GM12873 (cell line): Measurements from ENCODE around the gene OGG1.
A peak's percentile ranks its signal among the peaks of the same experiment; 100 is the strongest.

Experiments used
- CTCF ChIP-seq: IDR thresholded peaks from 2 replicates; pipeline ENCODE4 v1.5.1; 2012; ENCODE audit warnings: low read depth, mild to moderate bottlenecking, moderate library complexity, low read length, control low read depth; ENCODE audit not compliant: insufficient read depth; ENCODE audit errors: missing control alignments

Gene OGG1

GRCh38 chr3:9780910-9781309, 31.2 kb downstream of the OGG1 start:
- TF ChIP-seq CTCF = no peak

GRCh38 chr3:9781551-9781950, 31.8 kb downstream of the OGG1 start:
- no peak for TF ChIP-seq CTCF

GRCh38 chr3:9781978-9782603, 32.3 kb downstream of the OGG1 start:
- TF ChIP-seq CTCF = no peak

- peak; percentile 33 for TF ChIP-seq CTCF
Observed at GRCh38 chr3:9782770-9783169, 33.0 kb downstream of the OGG1 start.

GRCh38 chr3:9783954-9784353, 34.2 kb downstream of the OGG1 start:
- TF ChIP-seq CTCF = no peak

- no peak for TF ChIP-seq CTCF
Observed at GRCh38 chr3:9784965-9785364, 35.2 kb downstream of the OGG1 start.

- TF ChIP-seq CTCF = no peak
Observed at GRCh38 chr3:9785602-9786001, 35.9 kb downstream of the OGG1 start.
